HepG2 (cell line): ENCODE measurements around the gene SSX2IP. TPM values are rescaled to one million over a fixed set of nuclear protein-coding genes. Genes with fewer than 3 reads are reported as not detected.

Source experiments
- CREM ChIP-seq, 2 experiments: sonication (generic) in 1 of 2; formaldehyde crosslinking in 1 of 2; IDR thresholded peaks; 2 replicates each; pipeline versions ENCODE4 v1.4.0 to v1.6.1; 2016 to 2020; ENCODE audit warnings: antibody characterized with exemption in 1 of 2, mild to moderate bottlenecking in 1 of 2, missing genetic modification reagents in 1 of 2
- HCFC1 ChIP-seq: fragments of 150-350 bp; IDR thresholded peaks from 2 replicates; pipeline ENCODE4 v1.6.1; 2014; ENCODE audit warnings: low read depth, low read length
- KDM5B ChIP-seq: sonication (generic); formaldehyde crosslinking; IDR thresholded peaks from 2 replicates; pipeline ENCODE4 v1.4.0; 2020; ENCODE audit warnings: missing genetic modification reagents, mild to moderate bottlenecking, borderline replicate concordance
- KLF13 ChIP-seq: sonication (generic); formaldehyde crosslinking; IDR thresholded peaks from 2 replicates; pipeline ENCODE4 v1.4.0; 2020; ENCODE audit warnings: mild to moderate bottlenecking, missing genetic modification reagents
- MAZ ChIP-seq, 2 experiments: sonication (generic) in 1 of 2; formaldehyde crosslinking in 1 of 2; IDR thresholded peaks; 2 replicates each; pipeline versions ENCODE4 v1.5.0 to v1.6.1; 2012 to 2020; ENCODE audit warnings: low read depth in 2 of 2, mild to moderate bottlenecking in 2 of 2, borderline replicate concordance in 1 of 2, improper control_type of control experiment in 1 of 2, low read length in 1 of 2, missing genetic modification reagents in 1 of 2, moderate library complexity in 1 of 2
- ONECUT2 ChIP-seq: sonication (generic); formaldehyde crosslinking; IDR thresholded peaks from 2 replicates; pipeline ENCODE4 v1.4.0; 2020; ENCODE audit warnings: missing genetic modification reagents
- PCBP1 ChIP-seq: fragments of 200-400 bp; formaldehyde crosslinking; IDR thresholded peaks from 2 replicates; pipeline ENCODE4 v1.6.1; 2017; ENCODE audit warnings: mild to moderate bottlenecking, low read depth, low read length, borderline replicate concordance
- PCBP2 ChIP-seq: fragments of 200-400 bp; formaldehyde crosslinking; optimal IDR thresholded peaks from 2 replicates; pipeline ENCODE3; 2018; ENCODE audit warnings: low read length, low read depth; ENCODE audit not compliant: poor library complexity, severe bottlenecking
- SOX13 ChIP-seq, 3 experiments: fragments of 450-650 bp in 1 of 3; sonication (generic) in 1 of 3; formaldehyde crosslinking in 1 of 3; IDR thresholded peaks in 2 of 3; conservative IDR thresholded peaks in 1 of 3; 2 replicates each; pipeline versions ENCODE4 v1.5.0 to v1.6.1; 2016 to 2020; ENCODE audit warnings: antibody characterized with exemption in 1 of 3, mild to moderate bottlenecking in 1 of 3, missing compliant biosample characterization in 1 of 3, missing genetic modification reagents in 1 of 3, moderate library complexity in 1 of 3
- SRF ChIP-seq: IDR thresholded peaks from 2 replicates; pipeline ENCODE4 v1.6.1; 2011; ENCODE audit warnings: mild to moderate bottlenecking, low read depth, low read length, moderate library complexity
- TEF ChIP-seq: sonication (generic); formaldehyde crosslinking; IDR thresholded peaks from 2 replicates; pipeline ENCODE4 v1.5.0; 2020; ENCODE audit warnings: missing genetic modification reagents
- ZNF180 ChIP-seq: sonication (generic); formaldehyde crosslinking; IDR thresholded peaks from 2 replicates; pipeline ENCODE4 v1.4.0; 2020; ENCODE audit warnings: low read depth, missing genetic modification reagents, borderline replicate concordance
- ZNF276 ChIP-seq: sonication (generic); formaldehyde crosslinking; IDR thresholded peaks from 2 replicates; pipeline ENCODE4 v1.4.0; 2020; ENCODE audit warnings: mild to moderate bottlenecking, low read depth, missing genetic modification reagents
- ZNF382 ChIP-seq: sonication (generic); formaldehyde crosslinking; IDR thresholded peaks from 2 replicates; pipeline ENCODE4 v1.5.0; 2020; ENCODE audit warnings: missing genetic modification reagents, mild to moderate bottlenecking, borderline replicate concordance
- ZNF550 ChIP-seq: sonication (generic); formaldehyde crosslinking; IDR thresholded peaks from 2 replicates; pipeline ENCODE4 v1.4.0; 2020; ENCODE audit warnings: mild to moderate bottlenecking, missing genetic modification reagents, borderline replicate concordance
- ZSCAN12 ChIP-seq: sonication (generic); formaldehyde crosslinking; IDR thresholded peaks from 2 replicates; pipeline ENCODE4 v1.9.0; 2021; ENCODE audit warnings: mild to moderate bottlenecking, missing genetic modification reagents
- polyA plus RNA-seq, 8 experiments: library from polyadenylated mRNA; depleted of rRNA in 3 of 8; stranded (reverse) in 7 of 8; unstranded in 1 of 8; fragments of >200 nt; fragmentation: Illumina TruSeq in 4 of 8; extraction: Trizol in 4 of 8; gene quantifications; 2 replicates each; pipeline versions ENCODE4 v1.2.1 to v1.2.3, GENCODE V29; 2011 to 2016; ENCODE audit warnings: low read depth in 4 of 8, missing spikeins in 1 of 8, mixed read lengths in 1 of 8; ENCODE audit not compliant: insufficient read depth in 1 of 8
- total RNA-seq, 5 experiments: library from RNA; depleted of rRNA; stranded (reverse); fragments of >200 nt; fragmentation: Illumina TruSeq; extraction: Trizol; gene quantifications; 2 replicates each; pipeline ENCODE4 v1.2.3, GENCODE V29; 2016; ENCODE audit warnings: low read depth in 1 of 5
- TF ChIP-seq, protein P1 (sequence below): sonication (generic); formaldehyde crosslinking; IDR thresholded peaks from 2 replicates; pipeline ENCODE4 v1.8.0; 2022; ENCODE audit warnings: missing genetic modification reagents, mild to moderate bottlenecking, inconsistent platforms, borderline replicate concordance
- TF ChIP-seq, protein P2 (sequence below): sonication (generic); formaldehyde crosslinking; IDR thresholded peaks from 2 replicates; pipeline ENCODE4 v1.4.0; 2020; ENCODE audit warnings: missing genetic modification reagents

SSX2IP gene
- total and polyA plus RNA-seq, 2 of the 13 experiments (the other 11 are each of a cell fraction or from before 2014, with no cell fraction given), result 2.7 to 23.7 TPM

- TF ChIP-seq, protein P1, sequence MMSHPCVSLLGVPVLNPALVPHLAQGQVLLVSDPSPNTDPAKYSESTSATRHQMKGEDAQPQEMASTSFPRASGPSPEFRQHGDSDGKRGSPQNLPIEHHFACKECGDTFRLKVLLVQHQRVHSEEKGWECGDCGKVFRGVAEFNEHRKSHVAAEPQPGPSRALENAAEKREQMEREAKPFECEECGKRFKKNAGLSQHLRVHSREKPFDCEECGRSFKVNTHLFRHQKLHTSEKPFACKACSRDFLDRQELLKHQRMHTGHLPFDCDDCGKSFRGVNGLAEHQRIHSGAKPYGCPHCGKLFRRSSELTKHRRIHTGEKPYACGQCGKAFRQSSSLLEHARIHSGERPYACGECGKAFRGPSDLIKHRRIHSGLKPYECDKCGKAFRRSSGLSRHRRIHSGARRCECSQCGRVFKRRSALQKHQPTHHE (CRISPR knock-in tag), result no peak; the same call in 1 of the 2 replicates
- TF ChIP-seq ZNF180 (CRISPR knock-in tag), result no peak
- TF ChIP-seq PCBP2, result no peak
- TF ChIP-seq, protein P2, sequence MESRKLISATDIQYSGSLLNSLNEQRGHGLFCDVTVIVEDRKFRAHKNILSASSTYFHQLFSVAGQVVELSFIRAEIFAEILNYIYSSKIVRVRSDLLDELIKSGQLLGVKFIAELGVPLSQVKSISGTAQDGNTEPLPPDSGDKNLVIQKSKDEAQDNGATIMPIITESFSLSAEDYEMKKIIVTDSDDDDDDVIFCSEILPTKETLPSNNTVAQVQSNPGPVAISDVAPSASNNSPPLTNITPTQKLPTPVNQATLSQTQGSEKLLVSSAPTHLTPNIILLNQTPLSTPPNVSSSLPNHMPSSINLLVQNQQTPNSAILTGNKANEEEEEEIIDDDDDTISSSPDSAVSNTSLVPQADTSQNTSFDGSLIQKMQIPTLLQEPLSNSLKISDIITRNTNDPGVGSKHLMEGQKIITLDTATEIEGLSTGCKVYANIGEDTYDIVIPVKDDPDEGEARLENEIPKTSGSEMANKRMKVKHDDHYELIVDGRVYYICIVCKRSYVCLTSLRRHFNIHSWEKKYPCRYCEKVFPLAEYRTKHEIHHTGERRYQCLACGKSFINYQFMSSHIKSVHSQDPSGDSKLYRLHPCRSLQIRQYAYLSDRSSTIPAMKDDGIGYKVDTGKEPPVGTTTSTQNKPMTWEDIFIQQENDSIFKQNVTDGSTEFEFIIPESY, result no peak
- peak; percentile 67; the same call in 1 of the 2 replicates for TF ChIP-seq KDM5B (CRISPR knock-in tag)
- TF ChIP-seq SRF, result no peak
- TF ChIP-seq HCFC1, result no peak
- TF ChIP-seq PCBP1, result no peak
- no peak for TF ChIP-seq ZNF382 (CRISPR knock-in tag)
- no peak for TF ChIP-seq KLF13 (CRISPR knock-in tag)
- TF ChIP-seq ONECUT2 (CRISPR knock-in tag), result no peak
- no peak for TF ChIP-seq SOX13 (IDR thresholded peaks at IDR 0.05)
- TF ChIP-seq SOX13 (CRISPR knock-in tag; conservative IDR thresholded peaks at IDR 0.05 in 1 of 2, IDR thresholded peaks at IDR 0.05 in 1 of 2), result peak in 1 of 2 experiments; percentile 8; a peak in 1 of 4 replicates
- no peak for TF ChIP-seq MAZ (IDR thresholded peaks at IDR 0.05; ENCODE audit: borderline replicate concordance, low read depth, low read length)
- peak; percentile 67 for TF ChIP-seq MAZ (CRISPR knock-in tag; IDR thresholded peaks at IDR 0.05; ENCODE audit: low read depth)
- no peak for TF ChIP-seq ZNF276
- no peak for TF ChIP-seq CREM (IDR thresholded peaks at IDR 0.05)
- TF ChIP-seq CREM (CRISPR knock-in tag; IDR thresholded peaks at IDR 0.05), result no peak
- TF ChIP-seq ZSCAN12 (CRISPR knock-in tag), result no peak
- no peak for TF ChIP-seq ZNF550 (CRISPR knock-in tag)
- no peak for TF ChIP-seq TEF (CRISPR knock-in tag)
These were observed 69.4 kb downstream of the SSX2IP start (continued) for GRCh38 chr1:84620720-84621313.
